IMR-90 (cell line): ENCODE measurements around the gene KCNQ5. TPM values are rescaled to one million over a fixed set of nuclear protein-coding genes. Genes with fewer than 3 reads are reported as not detected.

Experiments used
- ATAC-seq: fragments of 200-7000 bp; cut with Tn5 transposase; 2 replicates; pipeline ENCODE4 v1.9.1; 2020; ENCODE audit warnings: low read depth, mild to moderate bottlenecking, moderate library complexity
- BruUV-seq: library from RNA; stranded (reverse); fragments of 400-500 nt; replicated peaks from 2 replicates; lab custom pipeline; 2021; lab: Mats Ljungman, UMichigan
- CTCF ChIA-PET: fragments of 300-600 bp; formaldehyde crosslinking; extraction: SDS; loops from one replicate; lab custom pipeline; 2021; ENCODE audit warnings: antibody characterized with exemption; lab: Yijun Ruan, JAX
- POLR2A ChIA-PET: fragments of 300-600 bp; sonication (Branson Sonifier 250); formaldehyde crosslinking; loops from one replicate; lab custom pipeline; 2022; ENCODE audit warnings: antibody characterized with exemption; ENCODE audit not compliant: unreplicated experiment; lab: Charles Lee
- DNase-seq: peaks from one replicate; pipeline ENCODE4 v3.0.0; 2013
- H2AFZ ChIP-seq: replicated peaks from 2 replicates; pipeline ENCODE3; 2013; ENCODE audit warnings: low read length, mild to moderate bottlenecking; ENCODE audit not compliant: poor library complexity
- H2AK5ac ChIP-seq: 2 replicates; pipeline ENCODE4 v1.6.1; 2013; ENCODE audit warnings: low read depth, low read length, inconsistent platforms
- H2AK9ac ChIP-seq: replicated peaks from 2 replicates; pipeline ENCODE3; 2013; ENCODE audit warnings: mild to moderate bottlenecking, low read depth, low read length, moderate library complexity; ENCODE audit not compliant: poor library complexity
- H2BK120ac ChIP-seq: 2 replicates; pipeline ENCODE4 v1.6.1; 2013; ENCODE audit warnings: low read depth, low read length, inconsistent platforms
- H2BK15ac ChIP-seq: 3 replicates; pipeline ENCODE4 v1.6.1; 2013; ENCODE audit warnings: low read depth, low read length, inconsistent platforms
- H2BK20ac ChIP-seq: 2 replicates; pipeline ENCODE4 v1.6.1; 2013; ENCODE audit warnings: low read depth, mild to moderate bottlenecking, inconsistent platforms, low read length, moderate library complexity
- H2BK5ac ChIP-seq: 2 replicates; pipeline ENCODE4 v1.6.1; 2013; ENCODE audit warnings: mild to moderate bottlenecking, low read depth, low read length, inconsistent platforms; ENCODE audit not compliant: poor library complexity, severe bottlenecking
- H3K14ac ChIP-seq: replicated peaks from 2 replicates; pipeline ENCODE4 v1.6.1; 2013; ENCODE audit warnings: low read depth, low read length, inconsistent platforms
- H3K18ac ChIP-seq: 2 replicates; pipeline ENCODE4 v1.6.1; 2013; ENCODE audit warnings: low read depth, low read length, control low read depth
- H3K23ac ChIP-seq: 2 replicates; pipeline ENCODE4 v1.6.1; 2013; ENCODE audit warnings: low read depth, low read length, inconsistent platforms
- H3K27ac ChIP-seq: 2 replicates; pipeline ENCODE4 v1.5.1; 2013; ENCODE audit warnings: mild to moderate bottlenecking, control low read depth, low read length; ENCODE audit not compliant: insufficient read depth
- H3K27me3 ChIP-seq: 2 replicates; pipeline ENCODE4 v1.6.1; 2013; ENCODE audit warnings: low read length; ENCODE audit not compliant: control insufficient read depth, insufficient read depth
- H3K36me3 ChIP-seq: 2 replicates; pipeline ENCODE4 v1.6.1; 2013; ENCODE audit warnings: low read length, mixed read lengths; ENCODE audit not compliant: control insufficient read depth, insufficient read depth
- H3K4ac ChIP-seq: 2 replicates; pipeline ENCODE4 v1.6.1; 2013; ENCODE audit warnings: low read depth, low read length, inconsistent platforms
- H3K4me1 ChIP-seq: 2 replicates; pipeline ENCODE4 v1.6.1; 2013; ENCODE audit warnings: low read length, mixed read lengths; ENCODE audit not compliant: control insufficient read depth, insufficient read depth
- H3K4me2 ChIP-seq: 2 replicates; pipeline ENCODE4 v1.6.1; 2013; ENCODE audit warnings: low read depth, mild to moderate bottlenecking, control low read depth, low read length, moderate library complexity
- H3K4me3 ChIP-seq: 2 replicates; pipeline ENCODE4 v1.5.1; 2013; ENCODE audit warnings: low read depth, mild to moderate bottlenecking, control low read depth, low read length, moderate library complexity; ENCODE audit not compliant: insufficient read depth
- H3K56ac ChIP-seq: 2 replicates; pipeline ENCODE4 v1.6.1; 2013; ENCODE audit warnings: low read length, inconsistent platforms; ENCODE audit not compliant: insufficient read depth; ENCODE audit errors: extremely low read depth
- H3K79me1 ChIP-seq, 2 experiments: 2 replicates each; pipeline ENCODE4 v1.6.1; 2013; ENCODE audit warnings: low read length in 2 of 2, inconsistent platforms in 1 of 2, low read depth in 1 of 2
- H3K9ac ChIP-seq: 2 replicates; pipeline ENCODE4 v1.6.1; 2013; ENCODE audit warnings: low read depth, low read length, control low read depth
- H3K9me1 ChIP-seq: 2 replicates; pipeline ENCODE4 v1.6.1; 2013; ENCODE audit warnings: low read length, inconsistent platforms; ENCODE audit not compliant: insufficient read depth
- H3K9me3 ChIP-seq: 2 replicates; pipeline ENCODE4 v1.6.1; 2013; ENCODE audit warnings: low read length; ENCODE audit not compliant: control insufficient read depth, insufficient read depth
- H4K20me1 ChIP-seq: 2 replicates; pipeline ENCODE4 v1.6.1; 2013; ENCODE audit warnings: low read length, inconsistent platforms; ENCODE audit not compliant: insufficient read depth
- H4K5ac ChIP-seq: 2 replicates; pipeline ENCODE4 v1.6.1; 2013; ENCODE audit warnings: mild to moderate bottlenecking, low read depth, low read length, control low read depth
- H4K8ac ChIP-seq, 2 experiments: 2 replicates each; pipeline ENCODE4 v1.6.1; 2013; ENCODE audit warnings: low read depth in 2 of 2, low read length in 2 of 2, control low read depth in 1 of 2, inconsistent platforms in 1 of 2
- H4K91ac ChIP-seq: 2 replicates; pipeline ENCODE4 v1.6.1; 2013; ENCODE audit warnings: low read depth, low read length, inconsistent platforms; ENCODE audit not compliant: insufficient read depth
- FOS ChIP-seq: fragments of 150-350 bp; IDR thresholded peaks from 2 replicates; pipeline ENCODE4 v1.6.1; 2016; ENCODE audit warnings: low read depth, low read length
- POLR2A ChIP-seq: IDR thresholded peaks from 2 replicates; pipeline ENCODE4 v1.6.1; 2012; ENCODE audit warnings: mild to moderate bottlenecking, low read depth, low read length
- WGBS, 2 experiments: methylation state at CpG; one replicate each; pipeline versions ENCODE4 v1.1.5 to v1.1.7; 2013; ENCODE audit warnings: missing lambda C conversion rate in 2 of 2; ENCODE audit not compliant: insufficient read length in 1 of 2; ENCODE audit errors: extremely low coverage in 2 of 2; 5-methylcytosine and 5-hydroxymethylcytosine counted together
- dilution Hi-C: fragments of 300-500 bp; cut with HindIII; formaldehyde crosslinking; loops from one replicate; pipeline ENCODE4 v1.14.3; 2018; ENCODE audit warnings: low sequenced_read_pairs; ENCODE audit not compliant: unreplicated experiment
- in situ Hi-C: fragments of 300-500 bp; cut with MboI; formaldehyde crosslinking; loops from 3 replicates; pipeline ENCODE4 v1.14.3; 2019; ENCODE audit warnings: low sequenced_read_pairs, inconsistent platforms, mixed read lengths
- intact Hi-C: fragments of 100-400 bp; cut with micrococcal nuclease; formaldehyde crosslinking; loops from 2 replicates; pipeline ENCODE4 v1.10.0; 2022
- polyA plus RNA-seq, 3 experiments: library from polyadenylated mRNA; depleted of rRNA; stranded (reverse); fragments of >200 nt; gene quantifications; 2 replicates each; pipeline ENCODE4 v1.2.3, GENCODE V29; 2012; ENCODE audit warnings: low replicate concordance in 1 of 3
- total RNA-seq: library from RNA; depleted of rRNA; stranded (reverse); fragments of >200 nt; gene quantifications from 2 replicates; pipeline ENCODE4 v1.2.3, GENCODE V29; 2012

The KCNQ5 gene
- total and polyA plus RNA-seq, 2 of the 4 experiments (the other 2 are of a cell fraction), result 0.75 to 1.3 TPM

- Histone ChIP-seq H2AK9ac (no peak overlapping the region), H2BK15ac (no peak overlapping the region), H3K14ac (no peak overlapping the region), H2AK5ac (no peak overlapping the region), H3K27me3 (no peaks in the 10 kb centered on the region), H3K9me3 (no peaks in the 10 kb centered on the region), H3K9me1 (no peaks in the 10 kb centered on the region), H4K91ac (no peak overlapping the region), H3K4me2 (no peak overlapping the region; the same call in 1 of the 2 replicates), H3K4me3 (no peak overlapping the region), H2BK5ac (no peak overlapping the region), H3K56ac (no peak overlapping the region), H2BK120ac (no peak overlapping the region), H3K4ac (no peak overlapping the region), H3K23ac (no peak overlapping the region), H2AFZ (no peak overlapping the region), H4K8ac (no peak overlapping the region), H3K79me1 (no peaks in the 10 kb centered on the region), H4K20me1 (no peaks in the 10 kb centered on the region), H3K4me1 (peaks cover 2% of the 10 kb centered on the region; the same call in 1 of the 2 replicates), H3K36me3 (no peaks in the 10 kb centered on the region), H3K27ac (no peak overlapping the region), H3K18ac (no peak overlapping the region), H3K9ac (no peak overlapping the region), H2BK20ac (no peak overlapping the region), H4K5ac (no peak overlapping the region)
- DNase-seq (peak; percentile 83), ATAC-seq (peak; percentile 93)
- WGBS, 2 experiments, result no CpG with 5 or more reads among the region's 1 CpG
- POLR2A ChIA-PET, result no interaction called here
- intact Hi-C loops (no loop called here), in situ Hi-C loops (no loop called here), dilution Hi-C loops (no loop called here)
- BruUV-seq, result no TSS peak
- CTCF ChIA-PET, result no interaction called here
- no peak for TF ChIP-seq POLR2A
- no peak for TF ChIP-seq FOS
Measured at GRCh38 chr6:73074175-73074574, 452.3 kb downstream of the KCNQ5 start.
